HCT116 (cell line): ENCODE results near the gene CARNS1.

Experiments used
- FOSL1 ChIP-seq: IDR thresholded peaks from 2 replicates; pipeline ENCODE4 v1.6.1; 2012; ENCODE audit warnings: low read depth
- MAX ChIP-seq: IDR thresholded peaks from 2 replicates; pipeline ENCODE4 v1.6.1; 2012
- POLR2A ChIP-seq: IDR thresholded peaks from 2 replicates; pipeline ENCODE4 v1.7.0; 2011; ENCODE audit warnings: borderline replicate concordance; ENCODE audit not compliant: insufficient read depth, insufficient read length; ENCODE audit errors: extremely low read depth
- REST ChIP-seq: IDR thresholded peaks from 2 replicates; pipeline ENCODE4 v1.6.1; 2012; ENCODE audit warnings: low read depth
- SIN3A ChIP-seq: IDR thresholded peaks from 2 replicates; pipeline ENCODE4 v1.6.1; 2012; ENCODE audit warnings: low read depth
- SP1 ChIP-seq: IDR thresholded peaks from 2 replicates; pipeline ENCODE4 v1.6.1; 2012; ENCODE audit warnings: low read depth
- ZNF274 ChIP-seq: fragments of 200-500 bp; sonication (Bioruptor generic); IDR thresholded peaks from 2 replicates; pipeline ENCODE4 v1.6.1; 2014; ENCODE audit warnings: mild to moderate bottlenecking, low read depth, low read length, inconsistent platforms
- TF ChIP-seq, protein P1 (sequence below), 3 experiments: fragments of 200-600 bp in 1 of 3; sonication (generic) in 1 of 3; IDR thresholded peaks in 2 of 3; conservative IDR thresholded peaks in 1 of 3; 2 replicates each; pipeline ENCODE4 v1.5.1; 2012 to 2017; ENCODE audit warnings: low read depth in 2 of 3, low read length in 2 of 3, antibody characterized with exemption in 1 of 3, borderline replicate concordance in 1 of 3, control low read depth in 1 of 3, mild to moderate bottlenecking in 1 of 3, mixed read lengths in 1 of 3, mixed run types in 1 of 3, moderate library complexity in 1 of 3; ENCODE audit not compliant: insufficient read depth in 1 of 3
- TF ChIP-seq, protein P2 (sequence below): IDR thresholded peaks from 2 replicates; pipeline ENCODE4 v1.6.1; 2011; ENCODE audit warnings: mild to moderate bottlenecking, low read length, moderate library complexity; ENCODE audit not compliant: insufficient replicate concordance; ENCODE audit errors: extremely low read depth

DNA sequence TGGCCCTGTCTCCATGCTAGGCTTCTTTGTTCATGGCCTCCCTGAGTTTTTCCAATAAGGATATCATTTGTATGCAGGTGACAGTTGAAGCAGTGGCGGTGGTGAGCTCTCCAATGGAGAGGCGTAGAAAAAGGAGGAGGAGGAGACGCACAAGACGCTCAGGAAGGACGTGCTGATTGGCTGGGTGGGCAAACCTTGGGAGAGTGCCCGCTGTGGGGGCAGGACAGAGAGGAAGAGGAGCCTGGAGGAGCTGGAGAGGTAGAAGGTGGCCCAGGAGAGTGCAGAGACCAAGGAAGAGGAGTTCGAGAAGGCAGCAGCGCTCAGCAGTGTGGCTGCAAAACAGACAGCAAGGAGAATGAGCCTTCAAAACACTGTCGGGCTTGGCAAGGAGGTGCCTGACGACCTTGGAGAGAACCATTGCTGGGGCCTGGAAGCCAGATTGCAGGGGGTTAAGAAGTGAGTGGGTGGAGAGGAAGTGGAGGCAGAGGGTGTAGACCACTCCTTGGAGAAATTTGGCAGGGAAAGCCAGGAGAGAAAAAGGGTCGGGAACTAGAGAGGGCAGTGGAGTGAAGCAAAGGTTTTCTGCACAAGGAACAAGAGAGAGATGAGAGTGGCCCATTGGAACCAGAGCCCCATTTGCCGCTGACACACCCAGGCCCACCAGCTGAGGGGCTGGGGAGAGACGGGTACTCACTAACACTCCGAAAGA, 49.6 kb upstream of the CARNS1 start:
- TF ChIP-seq SIN3A = no peak
- no peak for TF ChIP-seq POLR2A
- TF ChIP-seq ZNF274 = no peak
- TF ChIP-seq, protein P1, sequence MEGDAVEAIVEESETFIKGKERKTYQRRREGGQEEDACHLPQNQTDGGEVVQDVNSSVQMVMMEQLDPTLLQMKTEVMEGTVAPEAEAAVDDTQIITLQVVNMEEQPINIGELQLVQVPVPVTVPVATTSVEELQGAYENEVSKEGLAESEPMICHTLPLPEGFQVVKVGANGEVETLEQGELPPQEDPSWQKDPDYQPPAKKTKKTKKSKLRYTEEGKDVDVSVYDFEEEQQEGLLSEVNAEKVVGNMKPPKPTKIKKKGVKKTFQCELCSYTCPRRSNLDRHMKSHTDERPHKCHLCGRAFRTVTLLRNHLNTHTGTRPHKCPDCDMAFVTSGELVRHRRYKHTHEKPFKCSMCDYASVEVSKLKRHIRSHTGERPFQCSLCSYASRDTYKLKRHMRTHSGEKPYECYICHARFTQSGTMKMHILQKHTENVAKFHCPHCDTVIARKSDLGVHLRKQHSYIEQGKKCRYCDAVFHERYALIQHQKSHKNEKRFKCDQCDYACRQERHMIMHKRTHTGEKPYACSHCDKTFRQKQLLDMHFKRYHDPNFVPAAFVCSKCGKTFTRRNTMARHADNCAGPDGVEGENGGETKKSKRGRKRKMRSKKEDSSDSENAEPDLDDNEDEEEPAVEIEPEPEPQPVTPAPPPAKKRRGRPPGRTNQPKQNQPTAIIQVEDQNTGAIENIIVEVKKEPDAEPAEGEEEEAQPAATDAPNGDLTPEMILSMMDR (IDR thresholded peaks at IDR 0.05 in 2 of 3, conservative IDR thresholded peaks at IDR 0.05 in 1 of 3; ENCODE audit: borderline replicate concordance in 1 of 3, insufficient read depth in 1 of 3, low read depth in 2 of 3, low read length in 2 of 3) = no peak
- no peak for TF ChIP-seq FOSL1
- no peak for TF ChIP-seq MAX
- no peak for TF ChIP-seq SP1
- no peak for TF ChIP-seq REST
- TF ChIP-seq, protein P2, sequence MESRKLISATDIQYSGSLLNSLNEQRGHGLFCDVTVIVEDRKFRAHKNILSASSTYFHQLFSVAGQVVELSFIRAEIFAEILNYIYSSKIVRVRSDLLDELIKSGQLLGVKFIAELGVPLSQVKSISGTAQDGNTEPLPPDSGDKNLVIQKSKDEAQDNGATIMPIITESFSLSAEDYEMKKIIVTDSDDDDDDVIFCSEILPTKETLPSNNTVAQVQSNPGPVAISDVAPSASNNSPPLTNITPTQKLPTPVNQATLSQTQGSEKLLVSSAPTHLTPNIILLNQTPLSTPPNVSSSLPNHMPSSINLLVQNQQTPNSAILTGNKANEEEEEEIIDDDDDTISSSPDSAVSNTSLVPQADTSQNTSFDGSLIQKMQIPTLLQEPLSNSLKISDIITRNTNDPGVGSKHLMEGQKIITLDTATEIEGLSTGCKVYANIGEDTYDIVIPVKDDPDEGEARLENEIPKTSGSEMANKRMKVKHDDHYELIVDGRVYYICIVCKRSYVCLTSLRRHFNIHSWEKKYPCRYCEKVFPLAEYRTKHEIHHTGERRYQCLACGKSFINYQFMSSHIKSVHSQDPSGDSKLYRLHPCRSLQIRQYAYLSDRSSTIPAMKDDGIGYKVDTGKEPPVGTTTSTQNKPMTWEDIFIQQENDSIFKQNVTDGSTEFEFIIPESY = no peak
